Vagina (tissue), 2 donors: ENCODE data around the gene HPD. TPM values are rescaled to one million over a fixed set of nuclear protein-coding genes. Genes with fewer than 3 reads are reported as not detected.
A peak's percentile ranks its signal among the peaks of the same experiment; 100 is the strongest.

Experiments used
- DNase-seq, 2 donors: peaks; one replicate each; pipeline ENCODE4 v3.0.0-alpha.2; 2017; ENCODE audit errors: extremely low spot score in 2 of 2
- H3K27ac ChIP-seq: fragments of 200-600 bp; sonication (generic); one replicate; pipeline ENCODE4 v1.5.1; 2019
- H3K27me3 ChIP-seq: fragments of 200-600 bp; sonication (generic); one replicate; pipeline ENCODE4 v1.5.1; 2019
- H3K36me3 ChIP-seq, 2 donors: fragments of 200-600 bp; sonication (generic); one replicate each; pipeline ENCODE4 v1.5.1; 2017 to 2019
- H3K4me1 ChIP-seq: fragments of 200-600 bp; sonication (generic); one replicate; pipeline ENCODE4 v1.5.1; 2019
- H3K4me3 ChIP-seq, 2 donors: fragments of 200-600 bp; sonication (generic); 1 replicate in 1 of 2; 2 replicates in 1 of 2; pipeline ENCODE4 v1.5.1; 2016 to 2019
- H3K9me3 ChIP-seq: fragments of 200-600 bp; sonication (generic); one replicate; pipeline ENCODE4 v1.5.1; 2019
- CTCF ChIP-seq, 3 experiments: fragments of 450-650 bp in 2 of 3; fragments of 200-600 bp in 1 of 3; sonication (generic) in 1 of 3; IDR thresholded peaks; one replicate each; pipeline ENCODE4 v1.5.1; 2017 to 2019; ENCODE audit warnings: antibody characterized with exemption in 3 of 3, mild to moderate bottlenecking in 2 of 3, moderate library complexity in 2 of 3
- POLR2A ChIP-seq, 2 donors: fragments of 450-650 bp; IDR thresholded peaks; one replicate each; pipeline ENCODE4 v1.6.1; 2017; ENCODE audit warnings: antibody characterized with exemption in 2 of 2, mild to moderate bottlenecking in 2 of 2, moderate library complexity in 2 of 2
- POLR2AphosphoS5 ChIP-seq, 2 donors: sonication (generic); formaldehyde crosslinking; IDR thresholded peaks; one replicate each; pipeline ENCODE4 v1.9.0; 2017; ENCODE audit warnings: antibody characterized with exemption in 2 of 2, mild to moderate bottlenecking in 2 of 2, low read depth in 1 of 2; ENCODE audit not compliant: insufficient read depth in 1 of 2
- intact Hi-C: fragments of 100-400 bp; cut with DNase I; formaldehyde crosslinking; loops from one replicate; pipeline ENCODE4 v1.15.1; 2023
- small RNA-seq: library from RNA; depleted of rRNA; stranded (forward); fragments of <200 nt; gene quantifications from one replicate; pipeline ENCODE3, GENCODE V24; 2016
- total RNA-seq: library from RNA; depleted of rRNA; stranded (reverse); fragments of >200 nt; gene quantifications from one replicate; pipeline ENCODE4 v1.2.3, GENCODE V29; 2016

The HPD gene
- total RNA-seq, 1 donor from 2014 or later, result not detected

- no peak for TF ChIP-seq CTCF (IDR thresholded peaks at IDR 0.05)
- no peak for TF ChIP-seq POLR2A (IDR thresholded peaks at IDR 0.05)
- peak in 1 of 2 donors; percentile 55 for TF ChIP-seq POLR2AphosphoS5 (IDR thresholded peaks at IDR 0.05; ENCODE audit: insufficient read depth in 1 of 2, low read depth in 1 of 2)
- intact Hi-C loops, result loop anchor here (5.0 kb wide), 1 partner anchor 93 kb away; no protein-coding TSS in a partner anchor
- Histone ChIP-seq H3K4me3 (no peak overlapping the region), H3K27ac (peak overlapping the region; percentile 60), H3K27me3 (no peaks in the 10 kb centered on the region), H3K36me3 (no peaks in the 10 kb centered on the region), H3K9me3 (no peaks in the 10 kb centered on the region), H3K4me1 (peaks cover 43% of the 10 kb centered on the region)
- no peak for DNase-seq
Observed at GRCh38 chr12:121789800-121790728, 68.6 kb downstream of the HPD start.

Small RNA genes within 50 kb of the gene (small RNA-seq; reads per million reads assigned to genes)
- gene AC069503.3, result not detected
- gene RF00017, result not detected
- gene RNU7-170P, result not detected

Other genes with a start within 250 kb of the HPD start
- gene ORAI1, start 232.3 kb downstream of the HPD start, total RNA-seq, result 18.2 TPM
- gene MORN3, start 189.2 kb downstream of the HPD start, total RNA-seq, result not detected
- 3.9 TPM for gene TMEM120B, start 146.1 kb downstream of the HPD start, total RNA-seq
- 16.5 TPM for gene RHOF, start 65.2 kb downstream of the HPD start, total RNA-seq
- gene SETD1B, start 54.9 kb downstream of the HPD start, total RNA-seq, result 10.6 TPM
- 46.2 TPM for gene PSMD9, start 29.9 kb upstream of the HPD start, total RNA-seq
- 8.8 TPM for gene CFAP251, start 59.7 kb upstream of the HPD start, total RNA-seq
- 8.1 TPM for gene BCL7A, start 163.0 kb upstream of the HPD start, total RNA-seq
- 16.9 TPM for gene MLXIP, start 219.9 kb upstream of the HPD start, total RNA-seq